Coronary artery (tissue), 2 donors: ENCODE measurements around the gene COQ9.

Source experiments
- DNase-seq: peaks from one replicate; pipeline ENCODE4 v3.0.0-alpha.2; 2017; ENCODE audit warnings: low spot score
- H3K27ac ChIP-seq, 2 donors: fragments of 200-600 bp; sonication (generic); one replicate each; pipeline ENCODE4 v1.5.1; 2016 to 2019
- H3K4me3 ChIP-seq: fragments of 200-600 bp; sonication (generic); 2 replicates; pipeline ENCODE4 v1.5.1; 2016; ENCODE audit warnings: mild to moderate bottlenecking, moderate library complexity
- CTCF ChIP-seq: fragments of 200-600 bp; sonication (generic); IDR thresholded peaks from one replicate; pipeline ENCODE4 v1.5.1; 2019; ENCODE audit warnings: antibody characterized with exemption

COQ9 gene

GRCh38 chr16:57413733-57414132, 33.5 kb upstream of the COQ9 start:
- H3K27ac ChIP-seq: no peak overlapping the region
- no peak for DNase-seq
- no peak overlapping the region for H3K4me3 ChIP-seq
- TF ChIP-seq CTCF: no peak

GRCh38 chr16:57416084-57416483, 31.2 kb upstream of the COQ9 start:
- TF ChIP-seq CTCF: no peak
- H3K27ac ChIP-seq: peak overlapping the region in 1 of 2 donors; percentile 40
- H3K4me3 ChIP-seq: no peak overlapping the region
- no peak for DNase-seq

DNA sequence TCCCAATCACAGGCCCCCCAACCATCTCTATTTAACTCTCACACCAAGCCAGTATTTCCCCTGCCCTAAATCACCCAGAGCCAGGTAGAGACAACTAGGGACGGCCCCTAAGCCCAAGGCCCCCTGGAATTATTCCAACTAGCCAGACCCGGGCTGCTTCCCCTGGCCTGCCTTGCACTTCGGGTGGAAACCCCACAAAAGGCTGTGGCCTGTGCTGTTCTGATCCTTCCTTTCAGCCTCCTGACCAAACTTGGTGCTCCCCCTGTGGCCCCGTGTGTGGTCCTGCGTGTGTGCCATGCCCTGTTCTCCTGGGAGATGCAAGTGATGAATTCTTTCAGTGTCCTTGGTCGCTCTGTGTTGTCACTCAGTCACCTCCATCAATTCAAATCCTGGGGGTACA, 27.8 kb upstream of the COQ9 start:
- Histone ChIP-seq H3K4me3 (no peak overlapping the region), H3K27ac (peak overlapping the region; percentile 11 to 57)
- DNase-seq: no peak
- no peak for TF ChIP-seq CTCF

DNA sequence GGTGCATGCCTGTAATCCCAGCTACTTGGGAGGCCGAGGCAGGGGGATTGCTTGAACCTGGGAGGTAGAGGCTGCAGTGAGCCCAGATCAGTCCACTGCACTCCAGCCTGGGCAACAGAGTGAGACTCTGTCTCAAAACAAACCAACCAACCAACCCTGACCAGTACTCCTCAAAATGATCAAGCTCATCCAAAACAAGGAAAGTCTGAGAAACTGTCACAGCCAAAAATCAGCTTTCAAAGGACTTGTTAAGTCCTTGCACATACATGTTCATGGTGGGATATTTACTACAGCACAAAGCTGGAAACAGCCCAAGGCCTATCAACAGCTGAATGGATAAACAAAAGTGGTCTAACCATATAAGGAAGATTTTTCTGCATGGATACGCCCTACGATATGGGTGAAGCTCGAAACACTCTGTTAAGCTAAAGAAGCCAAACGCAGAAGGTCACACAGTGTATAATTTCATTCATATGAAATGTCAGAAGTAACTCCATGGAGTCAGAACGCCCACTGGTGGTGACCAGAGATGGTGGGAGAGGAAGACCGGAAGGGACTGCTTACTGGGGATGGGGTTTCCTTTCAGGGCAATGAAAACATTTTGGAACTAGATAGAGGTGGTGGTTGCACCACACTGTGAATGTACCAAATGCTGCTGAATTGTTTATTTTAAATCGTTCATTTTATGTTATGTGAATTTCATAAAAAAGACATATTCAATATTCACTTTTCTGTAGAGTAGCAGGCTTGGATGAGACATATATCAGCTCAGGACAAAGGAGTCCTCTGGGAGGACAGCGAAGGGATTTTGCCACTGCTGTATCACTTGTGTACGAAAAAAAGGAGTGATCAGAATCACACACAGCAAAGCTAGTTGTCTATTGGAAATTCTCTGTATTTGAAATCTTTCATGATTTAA, 25.0 kb upstream of the COQ9 start:
- H3K4me3 ChIP-seq: no peak overlapping the region
- H3K27ac ChIP-seq: peak overlapping the region; percentile 28 to 42
- peak; percentile 81 for TF ChIP-seq CTCF
- no peak for DNase-seq

DNA sequence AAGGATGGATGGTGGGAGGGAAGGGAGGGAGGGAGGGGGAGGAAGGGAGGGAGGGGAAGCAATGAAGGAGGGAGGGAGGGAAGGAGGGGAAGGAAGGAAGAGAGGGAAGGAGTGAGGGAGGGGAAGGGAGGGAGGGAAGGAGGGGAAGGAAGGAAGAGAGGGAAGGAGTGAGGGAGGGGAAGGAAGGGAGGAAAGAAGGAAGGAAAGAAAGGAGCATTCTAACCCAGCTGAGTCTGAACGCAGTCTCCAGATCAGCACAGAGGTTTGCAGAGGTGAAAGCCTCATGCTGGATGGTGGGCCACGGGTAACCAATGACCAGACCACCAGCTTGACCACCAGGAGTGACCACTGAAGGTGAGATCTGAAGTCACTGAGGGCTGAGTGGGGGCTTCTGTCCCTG, 24.1 kb upstream of the COQ9 start:
- no peak overlapping the region for H3K27ac ChIP-seq
- H3K4me3 ChIP-seq: no peak overlapping the region
- no peak for DNase-seq
- TF ChIP-seq CTCF: no peak

DNA sequence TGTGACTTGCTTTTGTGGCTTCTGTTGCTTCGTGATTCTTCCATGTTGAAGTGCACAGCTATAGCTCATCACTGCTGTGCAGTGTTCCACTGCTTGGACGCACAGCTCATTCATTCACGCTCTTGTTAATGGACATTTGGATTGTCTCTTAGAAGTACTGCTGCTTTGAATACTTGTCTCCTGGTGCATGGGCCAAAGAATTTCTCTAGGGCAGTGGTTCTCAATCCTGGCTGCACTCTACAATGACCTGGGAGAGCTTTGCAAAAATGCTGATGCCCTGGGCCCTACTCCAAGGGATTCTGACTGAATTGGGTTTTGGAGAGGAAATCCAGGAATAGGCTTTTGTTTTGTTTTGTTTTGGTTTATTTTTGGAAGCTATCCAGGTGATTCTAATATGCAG, 22.7 kb upstream of the COQ9 start:
- no peak overlapping the region for H3K4me3 ChIP-seq
- no peak for DNase-seq

More for the DNA sequence above, 22.7 kb upstream of the COQ9 start:
- TF ChIP-seq CTCF: no peak
- H3K27ac ChIP-seq: no peak overlapping the region
